Measurements from ENCODE around the gene KIRREL3.

Gene KIRREL3

GRCh38 chr11:126949066-126949891, 51.3 kb downstream of the KIRREL3 start:
- no peak for DNase-seq

GRCh38 chr11:126948563-126948962, 52.0 kb downstream of the KIRREL3 start:
- no peak for DNase-seq

GRCh38 chr11:126945319-126945718, 55.3 kb downstream of the KIRREL3 start:
- DNase-seq, result no peak

GRCh38 chr11:126943316-126943715, 57.3 kb downstream of the KIRREL3 start:
- no peak for DNase-seq

- no peak for DNase-seq
Observed at GRCh38 chr11:126942146-126942545, 58.4 kb downstream of the KIRREL3 start.

- no peak for DNase-seq
Observed at GRCh38 chr11:126939552-126939951, 61.0 kb downstream of the KIRREL3 start.

GRCh38 chr11:126938718-126939117, 61.9 kb downstream of the KIRREL3 start:
- DNase-seq, result no peak

GRCh38 chr11:126930091-126930841, 70.3 kb downstream of the KIRREL3 start:
- no peak for DNase-seq

- no peak for DNase-seq
Observed at GRCh38 chr11:126929179-126930061, 71.2 kb downstream of the KIRREL3 start.

GRCh38 chr11:126927623-126928022, 72.9 kb downstream of the KIRREL3 start:
- DNase-seq, result no peak

GRCh38 chr11:126926376-126926791, 74.2 kb downstream of the KIRREL3 start:
- no peak for DNase-seq

- DNase-seq, result no peak
Observed at GRCh38 chr11:126925321-126926093, 75.1 kb downstream of the KIRREL3 start.

GRCh38 chr11:126924376-126925040, 76.1 kb downstream of the KIRREL3 start:
- DNase-seq, result no peak

- no peak for DNase-seq
Observed at GRCh38 chr11:126920833-126921232, 79.7 kb downstream of the KIRREL3 start.

GRCh38 chr11:126919147-126919823, 81.3 kb downstream of the KIRREL3 start:
- DNase-seq, result no peak

- DNase-seq, result no peak
Observed at GRCh38 chr11:126918556-126918955, 82.0 kb downstream of the KIRREL3 start.

- no peak for DNase-seq
Observed at GRCh38 chr11:126917531-126918204, 82.9 kb downstream of the KIRREL3 start.

GRCh38 chr11:126915430-126915829, 85.1 kb downstream of the KIRREL3 start:
- DNase-seq, result no peak

- no peak for DNase-seq
Observed at GRCh38 chr11:126914941-126915340, 85.6 kb downstream of the KIRREL3 start.

GRCh38 chr11:126914166-126914565, 86.4 kb downstream of the KIRREL3 start:
- DNase-seq, result no peak

- DNase-seq, result no peak
Observed at GRCh38 chr11:126904520-126904919, 96.0 kb downstream of the KIRREL3 start.
